HG03064 (cell line): ENCODE data around the gene SLC11A2.
"Not testable (repeated sequence)": the region's sequence is repeated elsewhere in the genome, so short reads cannot be mapped to it uniquely, and the experiment has no call there.

ENCODE experiments used
- ATAC-seq: cut with Tn5 transposase; IDR thresholded peaks from one replicate; pipeline ENCODE4 v1.9.1; 2021; ENCODE audit warnings: low read depth; ENCODE audit not compliant: unreplicated experiment

Gene SLC11A2

DNA sequence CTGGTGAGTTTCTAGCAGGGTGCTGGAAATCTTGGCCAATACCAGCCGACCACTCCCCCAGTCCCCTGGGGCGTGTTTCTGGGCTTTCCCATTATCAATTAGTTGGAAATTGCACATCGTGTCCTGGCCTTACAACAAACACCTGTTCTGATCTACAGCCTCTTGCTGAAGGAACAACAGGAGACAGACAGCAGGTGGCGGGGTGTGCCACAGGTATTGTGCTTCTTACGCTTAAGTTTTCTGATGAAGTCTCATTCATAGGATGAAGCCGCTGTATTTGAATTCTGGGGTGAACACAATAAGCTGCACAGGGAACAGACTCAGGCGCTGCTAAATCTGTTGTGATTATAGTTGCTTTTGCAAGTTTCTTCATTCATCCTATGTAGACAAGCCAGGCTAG, 73.1 kb downstream of the SLC11A2 start:
- ATAC-seq, result no peak

DNA sequence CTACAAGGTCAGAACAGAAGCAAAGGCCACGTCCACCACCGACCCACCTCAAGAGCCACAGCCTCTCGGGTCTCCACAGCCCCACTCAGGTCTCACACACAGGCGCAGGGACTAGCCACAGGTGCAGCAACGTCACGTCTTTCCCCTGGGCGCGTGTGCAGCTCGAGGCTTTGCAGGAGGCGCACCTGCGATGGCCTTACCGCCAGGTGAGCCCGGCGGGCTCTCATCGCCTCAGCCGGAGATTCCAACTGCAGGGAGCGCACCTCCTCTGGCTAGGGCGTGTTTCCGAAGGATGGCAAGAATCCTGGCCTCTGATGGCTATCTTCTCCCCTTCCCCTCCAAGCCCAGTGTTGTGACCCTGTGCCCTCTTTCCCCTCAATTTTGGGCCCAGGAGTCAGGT, 73.7 kb downstream of the SLC11A2 start, which contains the start of gene HIGD1C:
Gene HIGD1C (plus strand): TSS at position 35 of the 400 bp plus-strand sequence. CDS start 1,455 bp downstream, outside the sequence.
- no peak for ATAC-seq

DNA sequence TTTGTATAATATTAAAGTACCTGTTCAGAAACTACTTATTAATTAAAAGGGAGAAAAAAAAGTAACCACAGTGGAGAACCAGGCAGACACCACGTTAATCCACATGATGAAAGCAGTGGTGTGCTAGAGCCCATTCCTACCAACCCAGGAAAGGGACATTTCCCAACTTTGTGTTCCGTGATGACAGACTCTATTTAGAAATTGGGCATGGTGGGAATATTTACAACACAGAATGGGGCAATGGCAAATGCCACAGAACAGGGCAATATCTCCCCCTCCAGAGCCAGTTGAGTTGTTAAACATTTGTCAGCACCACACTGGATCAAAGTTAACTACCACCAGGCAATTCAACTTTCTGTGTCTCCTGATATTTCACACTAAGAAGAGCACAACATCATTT, 75.1 kb downstream of the SLC11A2 start:
- no peak for ATAC-seq

DNA sequence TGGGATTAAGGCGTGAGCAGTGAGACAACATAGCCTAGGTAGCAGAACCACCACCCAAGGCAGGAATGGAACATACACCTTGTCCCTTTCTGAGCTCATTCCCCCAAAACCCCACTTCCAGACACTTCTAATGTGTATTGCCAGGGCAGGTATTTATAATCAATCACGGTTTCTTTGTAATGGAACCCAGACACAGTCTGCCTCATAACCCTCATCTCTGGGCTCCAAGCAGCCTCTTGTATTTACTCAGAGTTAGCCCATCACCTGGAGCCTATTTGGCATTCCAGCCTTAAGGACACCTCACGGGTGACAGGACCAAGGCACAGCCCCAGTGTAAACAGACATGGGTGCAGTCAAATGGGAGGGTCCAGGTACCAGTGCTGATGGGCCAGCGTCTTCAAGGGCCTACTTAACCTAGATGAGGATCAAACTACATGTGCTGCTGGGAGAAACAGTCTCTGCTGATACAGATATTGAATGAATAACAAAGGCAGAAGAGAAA, 76.3 kb downstream of the SLC11A2 start:
- no peak for ATAC-seq

DNA sequence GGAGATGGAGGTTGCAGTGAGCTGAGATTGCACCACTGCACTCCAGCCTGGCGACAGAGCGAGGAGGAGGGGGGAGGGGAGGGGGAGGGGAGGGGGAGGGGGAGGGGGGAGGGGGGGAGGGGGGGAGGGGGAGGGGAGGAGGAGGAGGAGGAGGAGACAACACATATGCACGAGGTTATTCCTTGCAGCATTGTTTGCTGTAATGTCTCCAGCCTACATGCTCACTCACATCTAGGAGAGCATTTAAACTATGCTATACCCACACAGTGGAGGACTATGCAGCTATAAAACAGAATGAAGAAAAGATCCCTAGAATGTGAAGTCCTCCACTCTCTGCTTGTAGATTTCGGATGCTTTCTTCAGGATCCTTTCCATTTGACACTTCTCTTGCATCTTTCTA, 77.4 kb downstream of the SLC11A2 start:
- ATAC-seq, result no peak

DNA sequence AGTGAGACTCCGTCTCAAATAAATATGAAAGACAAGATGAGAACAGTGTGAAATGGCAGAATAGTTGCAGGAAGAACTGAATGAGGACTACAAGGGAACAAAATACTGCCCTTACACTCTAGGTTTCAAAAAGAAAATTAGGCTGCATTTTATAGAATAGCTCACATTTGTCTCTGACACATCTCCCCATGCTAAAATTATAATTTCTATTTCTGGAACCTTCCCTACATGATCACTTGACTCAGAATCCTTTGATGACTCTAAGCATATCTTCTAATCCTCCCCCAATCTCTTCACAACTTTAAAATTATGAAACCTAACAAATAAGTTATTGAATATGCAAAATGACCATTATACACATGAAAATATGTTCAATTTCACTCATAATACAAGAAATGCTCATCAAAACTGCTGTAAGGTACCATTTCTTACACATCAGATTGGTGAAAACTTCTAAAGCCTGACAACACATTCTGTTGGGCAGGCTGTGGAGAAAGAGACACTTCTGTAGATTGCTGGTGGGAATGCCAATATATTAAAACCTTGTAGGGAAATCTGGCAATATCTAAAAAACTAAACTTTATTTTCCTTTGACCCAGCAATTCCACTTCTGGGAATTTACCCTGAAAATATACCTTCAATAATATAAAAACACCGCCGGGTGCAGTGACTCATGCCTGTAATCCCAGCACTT, 78.1 kb downstream of the SLC11A2 start:
- ATAC-seq, result no peak

DNA sequence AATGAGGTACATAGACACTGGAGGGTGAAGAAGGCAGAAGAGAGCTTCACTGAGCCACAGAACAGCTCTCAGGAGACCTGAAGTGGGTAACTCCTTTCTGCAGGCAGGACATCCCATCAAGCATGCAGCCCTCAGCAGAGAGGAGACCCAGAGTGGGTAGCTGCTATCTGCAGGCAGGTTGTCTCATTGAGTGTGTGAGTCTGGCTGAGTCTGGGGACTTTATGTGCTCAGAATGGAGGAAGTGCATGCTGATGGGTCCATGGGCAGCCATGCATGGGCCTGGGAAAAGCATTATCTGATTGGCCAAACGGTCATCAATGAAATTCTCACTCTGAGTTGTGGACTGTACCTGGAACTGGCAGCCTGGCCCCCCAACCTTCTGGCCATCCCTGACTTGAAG, 88.5 kb downstream of the SLC11A2 start:
- no peak for ATAC-seq

DNA sequence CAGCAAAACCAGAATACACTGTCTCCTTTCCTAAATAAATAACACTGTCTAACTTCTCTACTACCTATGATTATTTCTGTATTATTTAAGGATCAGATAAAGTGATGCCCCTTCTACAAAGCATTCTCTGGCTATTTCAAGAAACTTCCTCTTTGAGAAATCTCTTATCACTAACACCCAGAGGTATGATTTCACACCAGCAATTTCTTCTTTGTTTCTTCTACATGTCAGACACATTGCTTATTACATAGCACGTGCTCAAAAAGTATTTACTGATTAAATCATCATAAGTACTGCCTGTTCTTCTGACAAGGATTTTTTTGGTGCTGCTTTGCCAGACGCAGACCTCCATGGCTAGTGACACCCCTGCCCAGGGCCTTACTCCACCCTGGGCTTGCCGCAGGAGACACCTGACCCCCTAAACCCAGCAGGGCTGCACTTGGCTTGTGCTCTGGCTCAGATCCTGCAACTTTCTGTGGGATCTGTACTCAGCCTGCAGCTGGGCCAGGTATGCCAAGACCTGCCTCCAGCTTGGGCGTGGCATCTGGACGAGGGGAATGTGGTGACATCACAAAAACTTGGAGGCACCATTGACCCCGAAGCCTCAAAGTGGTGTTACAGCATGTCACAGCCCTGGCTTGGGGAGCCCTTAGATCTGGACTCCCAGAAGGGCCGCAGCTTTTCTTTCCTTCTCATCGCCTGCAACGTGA, 89.2 kb downstream of the SLC11A2 start:
- ATAC-seq, result no peak

DNA sequence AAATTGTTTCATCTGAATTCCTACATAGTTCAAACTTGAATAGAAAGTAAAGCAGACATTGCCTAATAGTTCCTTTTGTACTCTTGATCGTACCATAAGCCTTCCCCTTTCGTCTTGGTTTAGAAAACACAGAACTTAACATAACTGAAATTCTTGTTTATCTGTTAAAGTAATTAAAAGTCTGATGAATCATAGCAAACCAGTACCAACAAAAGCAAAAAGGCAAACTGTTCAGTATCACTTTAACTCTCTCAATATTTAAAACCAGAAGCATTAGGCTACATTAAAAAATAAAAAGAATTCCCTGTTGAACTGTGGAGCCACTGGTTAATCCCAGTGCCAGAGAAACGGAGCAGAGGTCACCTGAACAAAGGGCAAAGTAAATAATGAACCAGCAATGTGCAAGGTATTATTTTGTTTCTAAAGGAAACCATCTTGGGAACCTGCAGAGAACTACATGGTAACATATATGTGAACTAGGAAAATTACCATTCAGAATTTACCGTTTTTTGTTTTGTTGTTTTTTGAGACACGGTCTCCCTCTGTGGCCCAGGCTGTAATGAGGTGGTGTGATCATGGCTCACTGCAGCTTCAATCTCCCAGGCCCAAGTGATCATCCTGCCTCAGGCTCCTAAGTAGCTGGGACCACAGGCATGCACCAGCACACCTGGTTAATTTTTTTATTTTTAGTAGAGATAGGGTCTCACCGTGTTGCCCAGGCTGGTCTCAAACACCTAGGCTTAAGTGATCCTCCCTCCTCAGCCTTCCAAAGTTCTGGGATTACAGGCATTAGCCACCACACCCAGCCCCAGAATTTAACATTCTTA, 91.0 kb downstream of the SLC11A2 start:
- no peak for ATAC-seq

DNA sequence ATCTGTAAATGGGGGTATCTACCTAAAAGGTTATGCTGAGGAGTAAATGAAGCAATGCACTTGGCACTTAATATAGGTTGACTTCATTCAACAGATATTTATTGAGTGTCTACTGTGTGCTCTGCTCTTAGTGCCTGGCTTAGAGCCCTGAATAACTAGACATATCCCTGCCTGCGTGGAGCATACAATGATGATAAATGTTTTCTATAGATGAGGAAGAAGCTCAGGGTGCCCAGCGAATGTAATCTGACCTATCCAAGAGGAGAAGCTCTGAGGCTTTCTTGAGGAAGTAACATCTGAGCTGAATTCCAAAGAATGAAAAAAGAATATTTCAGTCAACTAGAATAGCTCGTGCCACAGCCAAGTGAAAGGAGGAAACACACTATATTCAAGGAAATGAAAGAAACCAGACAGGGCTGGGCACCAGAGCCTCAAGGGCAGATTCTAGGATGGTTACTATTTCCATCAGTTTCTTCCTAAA, 91.8 kb downstream of the SLC11A2 start:
- no peak for ATAC-seq

DNA sequence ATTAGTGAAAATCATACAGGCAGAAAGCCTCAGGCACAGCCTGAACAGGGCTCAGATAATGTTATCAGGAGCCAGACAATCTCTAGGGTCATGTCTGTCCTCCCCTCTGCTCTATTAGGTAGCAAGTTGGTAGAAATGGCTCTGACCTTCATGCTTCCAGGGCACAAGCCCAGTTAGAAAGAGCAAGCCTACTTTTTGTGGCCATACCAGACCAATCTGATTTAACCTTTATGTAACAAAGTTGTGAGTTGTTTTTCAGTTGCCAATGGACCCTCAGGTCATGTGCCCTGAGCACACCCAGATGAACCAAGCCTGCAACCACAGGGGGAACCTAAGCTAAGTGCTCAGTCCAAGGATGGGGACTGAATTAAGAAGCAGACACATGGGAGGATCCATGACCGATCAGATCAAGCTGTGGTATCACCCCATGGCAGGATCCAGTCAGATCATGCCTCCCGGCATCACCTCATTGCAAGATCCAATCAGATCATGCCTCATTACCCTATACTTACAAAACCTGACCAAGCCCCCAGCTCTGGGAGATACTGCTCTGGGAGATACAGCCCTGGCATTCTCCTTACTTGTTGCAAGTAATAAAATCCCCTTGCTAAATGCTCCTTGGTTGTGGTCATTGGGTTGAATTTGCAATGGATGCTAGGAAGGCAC, 92.6 kb downstream of the SLC11A2 start:
- no peak for ATAC-seq

DNA sequence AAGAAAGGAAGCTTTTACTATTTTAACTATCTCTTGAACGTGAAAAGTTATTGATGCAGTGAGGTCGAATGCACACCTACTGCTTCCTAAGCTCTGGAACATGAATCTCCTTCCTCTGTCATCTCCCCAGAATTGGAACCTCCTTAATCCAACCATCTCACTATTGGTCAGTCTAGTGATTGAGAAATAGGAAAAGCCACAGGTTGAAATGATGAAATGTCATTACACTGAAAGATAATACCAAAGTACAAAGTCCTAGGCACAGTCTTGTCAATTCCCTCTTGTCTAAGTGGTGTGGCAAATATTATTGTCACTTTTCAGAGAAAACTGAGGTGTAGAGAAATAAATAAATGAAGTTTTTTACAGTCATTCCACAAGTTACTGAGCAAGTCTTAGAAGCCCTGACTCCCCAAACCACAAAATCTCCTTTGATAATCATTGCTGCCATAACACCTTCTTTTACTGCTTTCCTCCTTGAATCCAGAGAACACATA, 93.3 kb downstream of the SLC11A2 start:
- ATAC-seq, result no peak

DNA sequence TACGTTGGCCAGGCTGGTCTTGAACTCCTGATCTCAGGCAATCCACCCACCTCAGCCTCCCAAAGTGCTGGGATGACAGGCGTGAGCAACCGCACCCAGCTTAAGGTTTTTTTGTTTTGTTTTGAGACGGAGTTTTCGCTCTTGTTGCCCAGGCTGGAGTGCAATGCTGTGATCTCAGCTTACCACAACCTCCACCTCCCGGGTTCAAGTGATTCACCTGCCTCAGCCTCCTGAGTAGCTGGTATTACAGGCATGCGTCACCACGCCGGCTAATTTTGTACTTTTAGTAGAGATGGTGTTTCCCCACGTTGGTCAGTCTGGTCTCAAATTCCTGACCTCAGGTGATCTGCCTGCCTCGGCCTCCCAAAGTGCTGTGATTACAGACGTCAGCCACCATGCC, 95.7 kb downstream of the SLC11A2 start:
- not testable (repeated sequence) for ATAC-seq

DNA sequence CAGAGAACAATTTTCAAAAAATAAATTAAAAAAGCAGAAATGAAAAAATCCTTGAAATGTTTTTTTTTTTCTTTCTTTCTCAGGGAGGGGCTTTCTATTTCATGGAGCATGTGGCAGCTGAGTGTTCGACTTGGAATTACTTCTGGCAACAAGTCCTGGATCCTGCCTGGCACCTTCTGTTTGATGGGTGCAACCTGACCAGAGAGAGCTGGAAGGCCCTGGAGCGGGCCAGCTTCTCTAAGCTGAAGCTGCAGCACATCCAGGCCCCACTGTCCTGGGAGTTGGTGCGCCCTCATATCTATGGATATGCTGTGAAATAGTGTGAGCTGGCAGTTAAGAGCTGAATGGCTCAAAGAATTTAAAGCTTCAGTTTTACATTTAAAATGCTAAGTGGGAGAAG, 96.4 kb downstream of the SLC11A2 start:
- no peak for ATAC-seq
